ENCODE data around the gene MPPED2.

DNA sequence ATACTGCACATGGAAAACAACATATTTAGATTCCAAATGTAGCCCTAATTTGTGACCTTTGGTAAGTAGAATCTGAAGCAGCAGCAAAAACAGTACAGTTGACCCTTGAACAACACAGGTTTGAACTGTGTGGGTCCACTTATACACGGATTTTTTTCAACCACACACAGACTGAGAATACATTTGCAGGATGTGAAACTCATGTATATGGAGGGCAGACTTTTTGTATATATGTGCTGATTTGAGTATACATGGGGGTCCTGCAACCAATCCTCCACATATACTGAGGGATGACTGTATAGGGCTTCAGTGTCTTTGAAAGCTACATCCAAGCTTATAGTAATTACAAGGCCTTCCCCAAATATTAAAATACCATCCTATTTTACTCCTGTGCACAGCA, 120.5 kb downstream of the MPPED2 start:
- TF ChIP-seq, protein P1, sequence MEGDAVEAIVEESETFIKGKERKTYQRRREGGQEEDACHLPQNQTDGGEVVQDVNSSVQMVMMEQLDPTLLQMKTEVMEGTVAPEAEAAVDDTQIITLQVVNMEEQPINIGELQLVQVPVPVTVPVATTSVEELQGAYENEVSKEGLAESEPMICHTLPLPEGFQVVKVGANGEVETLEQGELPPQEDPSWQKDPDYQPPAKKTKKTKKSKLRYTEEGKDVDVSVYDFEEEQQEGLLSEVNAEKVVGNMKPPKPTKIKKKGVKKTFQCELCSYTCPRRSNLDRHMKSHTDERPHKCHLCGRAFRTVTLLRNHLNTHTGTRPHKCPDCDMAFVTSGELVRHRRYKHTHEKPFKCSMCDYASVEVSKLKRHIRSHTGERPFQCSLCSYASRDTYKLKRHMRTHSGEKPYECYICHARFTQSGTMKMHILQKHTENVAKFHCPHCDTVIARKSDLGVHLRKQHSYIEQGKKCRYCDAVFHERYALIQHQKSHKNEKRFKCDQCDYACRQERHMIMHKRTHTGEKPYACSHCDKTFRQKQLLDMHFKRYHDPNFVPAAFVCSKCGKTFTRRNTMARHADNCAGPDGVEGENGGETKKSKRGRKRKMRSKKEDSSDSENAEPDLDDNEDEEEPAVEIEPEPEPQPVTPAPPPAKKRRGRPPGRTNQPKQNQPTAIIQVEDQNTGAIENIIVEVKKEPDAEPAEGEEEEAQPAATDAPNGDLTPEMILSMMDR (IDR thresholded peaks at IDR 0.05) = no peak
- TF ChIP-seq, protein P2, sequence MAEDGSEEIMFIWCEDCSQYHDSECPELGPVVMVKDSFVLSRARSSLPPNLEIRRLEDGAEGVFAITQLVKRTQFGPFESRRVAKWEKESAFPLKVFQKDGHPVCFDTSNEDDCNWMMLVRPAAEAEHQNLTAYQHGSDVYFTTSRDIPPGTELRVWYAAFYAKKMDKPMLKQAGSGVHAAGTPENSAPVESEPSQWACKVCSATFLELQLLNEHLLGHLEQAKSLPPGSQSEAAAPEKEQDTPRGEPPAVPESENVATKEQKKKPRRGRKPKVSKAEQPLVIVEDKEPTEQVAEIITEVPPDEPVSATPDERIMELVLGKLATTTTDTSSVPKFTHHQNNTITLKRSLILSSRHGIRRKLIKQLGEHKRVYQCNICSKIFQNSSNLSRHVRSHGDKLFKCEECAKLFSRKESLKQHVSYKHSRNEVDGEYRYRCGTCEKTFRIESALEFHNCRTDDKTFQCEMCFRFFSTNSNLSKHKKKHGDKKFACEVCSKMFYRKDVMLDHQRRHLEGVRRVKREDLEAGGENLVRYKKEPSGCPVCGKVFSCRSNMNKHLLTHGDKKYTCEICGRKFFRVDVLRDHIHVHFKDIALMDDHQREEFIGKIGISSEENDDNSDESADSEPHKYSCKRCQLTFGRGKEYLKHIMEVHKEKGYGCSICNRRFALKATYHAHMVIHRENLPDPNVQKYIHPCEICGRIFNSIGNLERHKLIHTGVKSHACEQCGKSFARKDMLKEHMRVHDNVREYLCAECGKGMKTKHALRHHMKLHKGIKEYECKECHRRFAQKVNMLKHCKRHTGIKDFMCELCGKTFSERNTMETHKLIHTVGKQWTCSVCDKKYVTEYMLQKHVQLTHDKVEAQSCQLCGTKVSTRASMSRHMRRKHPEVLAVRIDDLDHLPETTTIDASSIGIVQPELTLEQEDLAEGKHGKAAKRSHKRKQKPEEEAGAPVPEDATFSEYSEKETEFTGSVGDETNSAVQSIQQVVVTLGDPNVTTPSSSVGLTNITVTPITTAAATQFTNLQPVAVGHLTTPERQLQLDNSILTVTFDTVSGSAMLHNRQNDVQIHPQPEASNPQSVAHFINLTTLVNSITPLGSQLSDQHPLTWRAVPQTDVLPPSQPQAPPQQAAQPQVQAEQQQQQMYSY (CRISPR knock-in tag; IDR thresholded peaks at IDR 0.05) = no peak
- no peak for TF ChIP-seq ZNF263 (CRISPR knock-in tag; IDR thresholded peaks at IDR 0.05; ENCODE audit: low read depth)
- no peak for TF ChIP-seq SP1 (CRISPR knock-in tag; conservative IDR thresholded peaks at IDR 0.05)
- TF ChIP-seq, protein P3, sequence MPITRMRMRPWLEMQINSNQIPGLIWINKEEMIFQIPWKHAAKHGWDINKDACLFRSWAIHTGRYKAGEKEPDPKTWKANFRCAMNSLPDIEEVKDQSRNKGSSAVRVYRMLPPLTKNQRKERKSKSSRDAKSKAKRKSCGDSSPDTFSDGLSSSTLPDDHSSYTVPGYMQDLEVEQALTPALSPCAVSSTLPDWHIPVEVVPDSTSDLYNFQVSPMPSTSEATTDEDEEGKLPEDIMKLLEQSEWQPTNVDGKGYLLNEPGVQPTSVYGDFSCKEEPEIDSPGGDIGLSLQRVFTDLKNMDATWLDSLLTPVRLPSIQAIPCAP (CRISPR knock-in tag; IDR thresholded peaks at IDR 0.05) = no peak
